H1 (cell line): ENCODE data around the gene UBE2E2. TPM values are rescaled to one million over a fixed set of nuclear protein-coding genes. Genes with fewer than 3 reads are reported as not detected.

ENCODE experiments used
- EGR1 ChIP-seq: IDR thresholded peaks from 2 replicates; pipeline ENCODE4 v1.6.1; 2011; ENCODE audit warnings: low read depth, low read length, borderline replicate concordance
- KDM4A ChIP-seq: IDR thresholded peaks from one replicate; pipeline ENCODE4 v1.7.1; 2012; ENCODE audit warnings: low read depth, mild to moderate bottlenecking, moderate library complexity, low read length, inconsistent platforms; ENCODE audit not compliant: severe bottlenecking
- POLR2AphosphoS5 ChIP-seq: IDR thresholded peaks from 2 replicates; pipeline ENCODE4 v1.6.1; 2011; ENCODE audit warnings: low read depth, low read length
- SAP30 ChIP-seq: fragments of 300-600 bp; sonication (generic); IDR thresholded peaks from 2 replicates; pipeline ENCODE4 v1.7.1; 2012; ENCODE audit warnings: low read length, moderate library complexity, mild to moderate bottlenecking, inconsistent platforms; ENCODE audit not compliant: insufficient read depth, insufficient replicate concordance
- TAF1 ChIP-seq: IDR thresholded peaks from 2 replicates; pipeline ENCODE4 v1.6.1; 2011; ENCODE audit warnings: mild to moderate bottlenecking, low read depth, low read length
- polyA plus RNA-seq, 7 experiments: library from polyadenylated mRNA; depleted of rRNA in 3 of 7; stranded (reverse) in 5 of 7; unstranded in 2 of 7; fragments of >200 nt in 5 of 7; fragments of 200-250 nt in 2 of 7; gene quantifications; 1 replicate in 5 of 7; 2 replicates in 1 of 7; 4 replicates in 1 of 7; pipeline versions ENCODE4 v1.2.1 to v1.2.3, GENCODE V29; 2011 to 2013; ENCODE audit warnings: missing spikeins in 2 of 7, mixed read lengths in 2 of 7
- total RNA-seq: library from RNA; stranded (reverse); fragmentation: NEBNext Ultra II Directional; extraction: Animal tissue kit (Norgen Biotek cat#: 25700); gene quantifications from 2 replicates; pipeline ENCODE4 v1.2.1, GENCODE V29; 2021
- TF ChIP-seq, protein P1 (sequence below): fragments of 300-600 bp; sonication (generic); IDR thresholded peaks from 2 replicates; pipeline ENCODE4 v1.7.1; 2012; ENCODE audit warnings: low read length, moderate library complexity, mild to moderate bottlenecking, inconsistent platforms; ENCODE audit not compliant: insufficient replicate concordance
- TF ChIP-seq, protein P2 (sequence below): IDR thresholded peaks from 2 replicates; pipeline ENCODE4 v1.6.1; 2012; ENCODE audit warnings: inconsistent platforms

Gene UBE2E2
- total and polyA plus RNA-seq, 2 of the 8 experiments (the other 6 are each of a cell fraction or from before 2014, with no cell fraction given) = 57.6 to 70.6 TPM

DNA sequence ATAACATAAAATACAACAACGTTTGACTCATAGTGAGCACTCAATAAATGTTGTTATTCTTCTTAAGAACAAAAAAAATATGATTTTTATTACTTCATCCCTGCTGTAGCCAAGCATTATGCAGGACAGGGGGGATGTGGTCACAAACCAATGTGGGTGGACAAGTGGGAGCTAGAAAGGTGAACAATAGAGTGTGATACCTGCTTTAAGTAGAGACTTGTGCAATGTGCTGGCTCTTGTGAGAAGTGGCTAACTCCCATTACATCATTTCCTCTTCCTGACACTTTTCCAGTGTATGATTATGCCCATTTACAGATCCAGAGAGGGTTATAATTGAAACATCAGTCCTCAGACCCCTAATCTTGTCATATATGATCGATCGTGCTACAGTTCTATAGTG, 193.6 kb downstream of the UBE2E2 start (continued):
- TF ChIP-seq KDM4A = no peak
- TF ChIP-seq EGR1 = no peak
- TF ChIP-seq SAP30 = no peak
- TF ChIP-seq, protein P1, sequence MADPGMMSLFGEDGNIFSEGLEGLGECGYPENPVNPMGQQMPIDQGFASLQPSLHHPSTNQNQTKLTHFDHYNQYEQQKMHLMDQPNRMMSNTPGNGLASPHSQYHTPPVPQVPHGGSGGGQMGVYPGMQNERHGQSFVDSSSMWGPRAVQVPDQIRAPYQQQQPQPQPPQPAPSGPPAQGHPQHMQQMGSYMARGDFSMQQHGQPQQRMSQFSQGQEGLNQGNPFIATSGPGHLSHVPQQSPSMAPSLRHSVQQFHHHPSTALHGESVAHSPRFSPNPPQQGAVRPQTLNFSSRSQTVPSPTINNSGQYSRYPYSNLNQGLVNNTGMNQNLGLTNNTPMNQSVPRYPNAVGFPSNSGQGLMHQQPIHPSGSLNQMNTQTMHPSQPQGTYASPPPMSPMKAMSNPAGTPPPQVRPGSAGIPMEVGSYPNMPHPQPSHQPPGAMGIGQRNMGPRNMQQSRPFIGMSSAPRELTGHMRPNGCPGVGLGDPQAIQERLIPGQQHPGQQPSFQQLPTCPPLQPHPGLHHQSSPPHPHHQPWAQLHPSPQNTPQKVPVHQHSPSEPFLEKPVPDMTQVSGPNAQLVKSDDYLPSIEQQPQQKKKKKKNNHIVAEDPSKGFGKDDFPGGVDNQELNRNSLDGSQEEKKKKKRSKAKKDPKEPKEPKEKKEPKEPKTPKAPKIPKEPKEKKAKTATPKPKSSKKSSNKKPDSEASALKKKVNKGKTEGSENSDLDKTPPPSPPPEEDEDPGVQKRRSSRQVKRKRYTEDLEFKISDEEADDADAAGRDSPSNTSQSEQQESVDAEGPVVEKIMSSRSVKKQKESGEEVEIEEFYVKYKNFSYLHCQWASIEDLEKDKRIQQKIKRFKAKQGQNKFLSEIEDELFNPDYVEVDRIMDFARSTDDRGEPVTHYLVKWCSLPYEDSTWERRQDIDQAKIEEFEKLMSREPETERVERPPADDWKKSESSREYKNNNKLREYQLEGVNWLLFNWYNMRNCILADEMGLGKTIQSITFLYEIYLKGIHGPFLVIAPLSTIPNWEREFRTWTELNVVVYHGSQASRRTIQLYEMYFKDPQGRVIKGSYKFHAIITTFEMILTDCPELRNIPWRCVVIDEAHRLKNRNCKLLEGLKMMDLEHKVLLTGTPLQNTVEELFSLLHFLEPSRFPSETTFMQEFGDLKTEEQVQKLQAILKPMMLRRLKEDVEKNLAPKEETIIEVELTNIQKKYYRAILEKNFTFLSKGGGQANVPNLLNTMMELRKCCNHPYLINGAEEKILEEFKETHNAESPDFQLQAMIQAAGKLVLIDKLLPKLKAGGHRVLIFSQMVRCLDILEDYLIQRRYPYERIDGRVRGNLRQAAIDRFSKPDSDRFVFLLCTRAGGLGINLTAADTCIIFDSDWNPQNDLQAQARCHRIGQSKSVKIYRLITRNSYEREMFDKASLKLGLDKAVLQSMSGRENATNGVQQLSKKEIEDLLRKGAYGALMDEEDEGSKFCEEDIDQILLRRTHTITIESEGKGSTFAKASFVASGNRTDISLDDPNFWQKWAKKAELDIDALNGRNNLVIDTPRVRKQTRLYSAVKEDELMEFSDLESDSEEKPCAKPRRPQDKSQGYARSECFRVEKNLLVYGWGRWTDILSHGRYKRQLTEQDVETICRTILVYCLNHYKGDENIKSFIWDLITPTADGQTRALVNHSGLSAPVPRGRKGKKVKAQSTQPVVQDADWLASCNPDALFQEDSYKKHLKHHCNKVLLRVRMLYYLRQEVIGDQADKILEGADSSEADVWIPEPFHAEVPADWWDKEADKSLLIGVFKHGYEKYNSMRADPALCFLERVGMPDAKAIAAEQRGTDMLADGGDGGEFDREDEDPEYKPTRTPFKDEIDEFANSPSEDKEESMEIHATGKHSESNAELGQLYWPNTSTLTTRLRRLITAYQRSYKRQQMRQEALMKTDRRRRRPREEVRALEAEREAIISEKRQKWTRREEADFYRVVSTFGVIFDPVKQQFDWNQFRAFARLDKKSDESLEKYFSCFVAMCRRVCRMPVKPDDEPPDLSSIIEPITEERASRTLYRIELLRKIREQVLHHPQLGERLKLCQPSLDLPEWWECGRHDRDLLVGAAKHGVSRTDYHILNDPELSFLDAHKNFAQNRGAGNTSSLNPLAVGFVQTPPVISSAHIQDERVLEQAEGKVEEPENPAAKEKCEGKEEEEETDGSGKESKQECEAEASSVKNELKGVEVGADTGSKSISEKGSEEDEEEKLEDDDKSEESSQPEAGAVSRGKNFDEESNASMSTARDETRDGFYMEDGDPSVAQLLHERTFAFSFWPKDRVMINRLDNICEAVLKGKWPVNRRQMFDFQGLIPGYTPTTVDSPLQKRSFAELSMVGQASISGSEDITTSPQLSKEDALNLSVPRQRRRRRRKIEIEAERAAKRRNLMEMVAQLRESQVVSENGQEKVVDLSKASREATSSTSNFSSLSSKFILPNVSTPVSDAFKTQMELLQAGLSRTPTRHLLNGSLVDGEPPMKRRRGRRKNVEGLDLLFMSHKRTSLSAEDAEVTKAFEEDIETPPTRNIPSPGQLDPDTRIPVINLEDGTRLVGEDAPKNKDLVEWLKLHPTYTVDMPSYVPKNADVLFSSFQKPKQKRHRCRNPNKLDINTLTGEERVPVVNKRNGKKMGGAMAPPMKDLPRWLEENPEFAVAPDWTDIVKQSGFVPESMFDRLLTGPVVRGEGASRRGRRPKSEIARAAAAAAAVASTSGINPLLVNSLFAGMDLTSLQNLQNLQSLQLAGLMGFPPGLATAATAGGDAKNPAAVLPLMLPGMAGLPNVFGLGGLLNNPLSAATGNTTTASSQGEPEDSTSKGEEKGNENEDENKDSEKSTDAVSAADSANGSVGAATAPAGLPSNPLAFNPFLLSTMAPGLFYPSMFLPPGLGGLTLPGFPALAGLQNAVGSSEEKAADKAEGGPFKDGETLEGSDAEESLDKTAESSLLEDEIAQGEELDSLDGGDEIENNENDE = no peak
- TF ChIP-seq POLR2AphosphoS5 = no peak
- TF ChIP-seq, protein P2, sequence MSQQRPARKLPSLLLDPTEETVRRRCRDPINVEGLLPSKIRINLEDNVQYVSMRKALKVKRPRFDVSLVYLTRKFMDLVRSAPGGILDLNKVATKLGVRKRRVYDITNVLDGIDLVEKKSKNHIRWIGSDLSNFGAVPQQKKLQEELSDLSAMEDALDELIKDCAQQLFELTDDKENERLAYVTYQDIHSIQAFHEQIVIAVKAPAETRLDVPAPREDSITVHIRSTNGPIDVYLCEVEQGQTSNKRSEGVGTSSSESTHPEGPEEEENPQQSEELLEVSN = no peak
- no peak for TF ChIP-seq TAF1
- TF ChIP-seq, all 59 proteins: peak for 0
